Pancreas (tissue), 10 donors: Measurements from ENCODE around the gene ATP2A2. TPM values are rescaled to one million over a fixed set of nuclear protein-coding genes. Genes with fewer than 3 reads are reported as not detected.
A peak's percentile ranks its signal among the peaks of the same experiment; 100 is the strongest.

Source experiments
- ATAC-seq, 4 donors: fragments of 200-7000 bp; cut with Tn5 transposase; one replicate each; pipeline versions ENCODE4 v1.8.0 to v1.9.1; 2020; ENCODE audit warnings: mild to moderate bottlenecking in 4 of 4, moderate library complexity in 4 of 4
- DNase-seq, 6 donors: peaks; one replicate each; pipeline ENCODE4 v3.0.0-alpha.2; 2020
- FAIRE-seq: peaks from 2 replicates; lab custom pipeline; 2012; peaks lifted over from hg19 to GRCh38; lab: Jason Lieb, UNC
- H3K27ac ChIP-seq, 4 donors: fragments of 200-600 bp; sonication (generic); 1 replicate in 3 of 4; 2 replicates in 1 of 4; pipeline versions ENCODE4 v1.5.0 to v1.8.0; 2020
- H3K27me3 ChIP-seq, 4 donors: fragments of 200-600 bp; one replicate each; pipeline ENCODE4 v1.8.0; 2021
- H3K36me3 ChIP-seq, 3 donors: fragments of 200-600 bp; sonication (generic) in 1 of 3; one replicate each; pipeline versions ENCODE4 v1.5.0 to v1.8.0; 2020 to 2021
- H3K4me1 ChIP-seq, 3 donors: fragments of 200-600 bp; one replicate each; pipeline ENCODE4 v1.8.0; 2021
- H3K4me3 ChIP-seq, 4 donors: fragments of 200-600 bp; sonication (generic) in 2 of 4; one replicate each; pipeline versions ENCODE4 v1.5.0 to v1.8.0; 2020 to 2021
- H3K9me3 ChIP-seq, 4 donors: fragments of 200-600 bp; one replicate each; pipeline ENCODE4 v1.8.0; 2021
- CTCF ChIP-seq, 4 donors: fragments of 200-600 bp; sonication (generic) in 3 of 4; IDR thresholded peaks; one replicate each; pipeline versions ENCODE4 v1.5.0 to v1.8.0; 2021; ENCODE audit warnings: antibody characterized with exemption in 4 of 4
- WGBS, 2 donors: extraction: QIAGEN DNeasy Blood & Tissue Kit; methylation state at CpG; one replicate each; pipeline ENCODE4 v1.1.7; 2013; 5-methylcytosine and 5-hydroxymethylcytosine counted together
- intact Hi-C, 3 donors: fragments of 100-400 bp; cut with DNase I; formaldehyde crosslinking; loops; one replicate each; pipeline versions ENCODE4 v1.11.1 to v1.14.2; 2022
- polyA plus RNA-seq, 2 donors: library from polyadenylated mRNA; stranded (reverse); fragments of 200-250 nt; gene quantifications; one replicate each; pipeline ENCODE4 v1.2.3, GENCODE V29; 2013
- total RNA-seq, 6 donors: library from RNA; stranded (reverse); fragmentation: NEBNext Ultra II Directional in 4 of 6; extraction: Animal tissue kit (Norgen Biotek cat#: 25700) in 4 of 6; gene quantifications; one replicate each; pipeline versions ENCODE4 v1.2.1 to v1.2.4, GENCODE V29; 2021 to 2023
- donor health status: healthy with polysubstance abuse.
- donor health status: DM: no; HTN: no; CAD: no; lungs with moderate emphysema.
- donor health status: DM: no; HTN: no; CAD: no.
- donor health status: control.
- donor health status: control.
- donor health status: Bipolar disorder and iron deficiency.
- donor health status: DM: yes; HTN: yes; CAD: no.
- donor health status: DM: no; HTN: no; CAD: no.
- donor health status: DM: no; HTN: no; CAD: no.
- donor health status: DM: yes; HTN: yes; CAD: no.

ATP2A2 gene
- total and polyA plus RNA-seq, 8 donors, result 16.3 to 79.7 (median 45.7) TPM

DNA sequence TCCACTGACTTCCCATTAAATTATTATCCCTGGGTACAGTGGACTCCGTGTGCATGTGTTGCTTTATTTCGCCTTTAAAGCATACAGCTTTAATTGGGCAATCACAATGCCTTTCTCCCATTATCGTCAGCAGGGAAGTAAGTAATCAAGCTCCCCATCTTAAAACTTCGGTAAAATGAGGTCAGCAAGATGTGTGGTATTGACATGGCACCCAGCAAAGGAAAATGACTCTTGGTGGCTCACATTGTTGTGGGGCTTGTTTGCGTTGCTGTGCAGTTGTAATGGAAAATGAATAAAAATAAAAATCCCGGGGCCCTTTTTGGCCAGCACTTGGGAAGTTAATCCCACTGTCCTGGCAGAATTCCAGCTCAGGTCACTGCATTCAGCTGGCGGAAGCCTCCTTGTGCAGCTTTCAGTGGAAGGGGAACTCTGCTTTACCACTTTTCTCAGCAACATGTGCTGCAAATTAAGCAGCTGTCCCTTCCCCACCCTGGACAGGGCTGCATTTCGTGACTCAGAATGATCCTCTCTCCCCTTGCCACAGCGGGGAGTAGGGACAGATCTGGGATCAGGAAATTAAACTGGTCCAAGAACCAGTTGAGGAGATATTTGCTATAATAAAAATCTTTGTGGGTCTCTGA, 13.9 kb upstream of the ATP2A2 start:
- intact Hi-C loops, result no loop called here
- Histone ChIP-seq H3K27ac (no peak overlapping the region), H3K36me3 (no peaks in the 10 kb centered on the region), H3K27me3 (no peaks in the 10 kb centered on the region), H3K4me3 (no peak overlapping the region), H3K4me1 (peaks cover 0 to 9% (median 0%) of the 10 kb centered on the region in 3 donors), H3K9me3 (no peaks in the 10 kb centered on the region)
- no peak for FAIRE-seq
- no peak for TF ChIP-seq CTCF (IDR thresholded peaks at IDR 0.05)
- 55 to 68% methylated on average over 9 of the region's 9 CpGs for WGBS, 2 donors
- DNase-seq, result no peak
- peak in 3 of 4 donors; percentile 35 to 54 (median 47) for ATAC-seq

GRCh38 chr12:110269622-110270124, 11.4 kb upstream of the ATP2A2 start:
- Histone ChIP-seq H3K36me3 (no peaks in the 10 kb centered on the region), H3K4me3 (no peak overlapping the region), H3K4me1 (peaks cover 0 to 9% (median 0%) of the 10 kb centered on the region in 3 donors), H3K9me3 (no peaks in the 10 kb centered on the region), H3K27me3 (no peaks in the 10 kb centered on the region), H3K27ac (no peak overlapping the region)
- FAIRE-seq, result no peak
- ATAC-seq, result peak in 3 of 4 donors; percentile 9 to 73 (median 61)
- WGBS, 2 donors, result 58 to 63% methylated on average over 8 of the region's 8 CpGs
- no peak for DNase-seq
- TF ChIP-seq CTCF (IDR thresholded peaks at IDR 0.05), result no peak
- intact Hi-C loops, result no loop called here

- ATAC-seq (peak in 3 of 4 donors; percentile 65 to 72 (median 70)), FAIRE-seq (no peak)
- WGBS, 2 donors, result 60 to 69% methylated on average over 5 of the region's 5 CpGs
Observed at GRCh38 chr12:110270125-110270962, 10.7 kb upstream of the ATP2A2 start.

GRCh38 chr12:110271015-110271414, 10.0 kb upstream of the ATP2A2 start:
- intact Hi-C loops, result no loop called here
- FAIRE-seq, result no peak
- TF ChIP-seq CTCF (IDR thresholded peaks at IDR 0.05), result no peak

More at GRCh38 chr12:110270125-110270962, 10.7 kb upstream of the ATP2A2 start:
- peak in 2 of 6 donors; percentile 31 to 44 for DNase-seq
- no peaks in the 10 kb centered on the region for H3K9me3 ChIP-seq
- H3K4me3 ChIP-seq, result no peak overlapping the region
- intact Hi-C loops, result no loop called here
- H3K27ac ChIP-seq, result no peak overlapping the region
- H3K4me1 ChIP-seq, result peaks cover 0 to 9% (median 0%) of the 10 kb centered on the region in 3 donors
- H3K36me3 ChIP-seq, result no peaks in the 10 kb centered on the region
- no peaks in the 10 kb centered on the region for H3K27me3 ChIP-seq
- no peak for TF ChIP-seq CTCF (IDR thresholded peaks at IDR 0.05)

More at GRCh38 chr12:110271015-110271414, 10.0 kb upstream of the ATP2A2 start:
- ATAC-seq, result no peak
- no peak for DNase-seq
- Histone ChIP-seq H3K9me3 (no peaks in the 10 kb centered on the region), H3K4me3 (no peak overlapping the region), H3K27ac (no peak overlapping the region), H3K27me3 (no peaks in the 10 kb centered on the region), H3K4me1 (peaks cover 0 to 9% (median 0%) of the 10 kb centered on the region in 3 donors), H3K36me3 (no peaks in the 10 kb centered on the region)
- 60 to 67% methylated on average over 2 of the region's 2 CpGs for WGBS, 2 donors
